HEK293 (cell line): ENCODE data around the gene CYP2D6.

Experiments
- CTCF ChIP-seq: fragments of 450-650 bp; formaldehyde crosslinking; IDR thresholded peaks from 2 replicates; pipeline ENCODE4 v1.5.1; 2016; ENCODE audit warnings: missing biosample characterization, missing genetic modification characterization
- EGR2 ChIP-seq: fragments of 450-650 bp; formaldehyde crosslinking; IDR thresholded peaks from 2 replicates; pipeline ENCODE4 v1.5.1; 2016; ENCODE audit warnings: low read depth, missing biosample characterization, missing genetic modification characterization
- KLF16 ChIP-seq: fragments of 450-650 bp; formaldehyde crosslinking; IDR thresholded peaks from 2 replicates; pipeline ENCODE4 v1.5.1; 2017; ENCODE audit warnings: missing biosample characterization, missing genetic modification characterization
- KLF17 ChIP-seq: fragments of 450-650 bp; formaldehyde crosslinking; IDR thresholded peaks from 2 replicates; pipeline ENCODE4 v1.5.1; 2016; ENCODE audit warnings: missing biosample characterization, missing genetic modification characterization
- KLF8 ChIP-seq: fragments of 450-650 bp; formaldehyde crosslinking; IDR thresholded peaks from 2 replicates; pipeline ENCODE4 v1.5.1; 2016; ENCODE audit warnings: missing biosample characterization, missing genetic modification characterization
- PRDM10 ChIP-seq: fragments of 450-650 bp; formaldehyde crosslinking; IDR thresholded peaks from 2 replicates; pipeline ENCODE4 v1.5.1; 2016; ENCODE audit warnings: missing biosample characterization, missing genetic modification characterization
- RBAK ChIP-seq: fragments of 450-650 bp; formaldehyde crosslinking; IDR thresholded peaks from 2 replicates; pipeline ENCODE4 v1.5.1; 2016; ENCODE audit warnings: missing biosample characterization, missing genetic modification characterization
- SCRT2 ChIP-seq: fragments of 450-650 bp; formaldehyde crosslinking; IDR thresholded peaks from 2 replicates; pipeline ENCODE4 v1.5.1; 2016; ENCODE audit warnings: missing biosample characterization, missing genetic modification characterization
- TCF7L2 ChIP-seq: IDR thresholded peaks from 2 replicates; pipeline ENCODE4 v1.6.1; 2011; ENCODE audit warnings: low read depth, mild to moderate bottlenecking, inconsistent platforms, low read length, moderate library complexity, borderline replicate concordance
- TRIM28 ChIP-seq: IDR thresholded peaks from 2 replicates; pipeline ENCODE4 v1.6.1; 2011; ENCODE audit warnings: low read length, control low read depth, borderline replicate concordance
- YY1 ChIP-seq: fragments of 450-650 bp; formaldehyde crosslinking; IDR thresholded peaks from 2 replicates; pipeline ENCODE4 v1.5.1; 2018; ENCODE audit warnings: missing biosample characterization, missing genetic modification characterization
- YY2 ChIP-seq: fragments of 450-650 bp; formaldehyde crosslinking; IDR thresholded peaks from 2 replicates; pipeline ENCODE4 v1.5.1; 2016; ENCODE audit warnings: missing biosample characterization, missing genetic modification characterization
- ZBTB7A ChIP-seq: fragments of 450-650 bp; formaldehyde crosslinking; IDR thresholded peaks from 2 replicates; pipeline ENCODE4 v1.5.1; 2016; ENCODE audit warnings: low read depth, missing biosample characterization, missing genetic modification characterization
- ZFP37 ChIP-seq: fragments of 450-650 bp; formaldehyde crosslinking; IDR thresholded peaks from 2 replicates; pipeline ENCODE4 v1.5.1; 2016; ENCODE audit warnings: missing biosample characterization, missing genetic modification characterization
- ZIC2 ChIP-seq: fragments of 450-650 bp; formaldehyde crosslinking; IDR thresholded peaks from 2 replicates; pipeline ENCODE4 v1.5.1; 2016; ENCODE audit warnings: missing biosample characterization, missing genetic modification characterization
- ZNF121 ChIP-seq: fragments of 450-650 bp; formaldehyde crosslinking; IDR thresholded peaks from 2 replicates; pipeline ENCODE4 v1.5.1; 2016; ENCODE audit warnings: missing biosample characterization, missing genetic modification characterization
- ZNF132 ChIP-seq: fragments of 450-650 bp; formaldehyde crosslinking; IDR thresholded peaks from 2 replicates; pipeline ENCODE4 v1.5.1; 2017; ENCODE audit warnings: missing biosample characterization, missing genetic modification characterization, borderline replicate concordance
- ZNF140 ChIP-seq: fragments of 450-650 bp; formaldehyde crosslinking; IDR thresholded peaks from 2 replicates; pipeline ENCODE4 v1.5.1; 2016; ENCODE audit warnings: missing biosample characterization, missing genetic modification characterization
- ZNF157 ChIP-seq: fragments of 450-650 bp; formaldehyde crosslinking; IDR thresholded peaks from 2 replicates; pipeline ENCODE4 v1.5.1; 2016; ENCODE audit warnings: missing biosample characterization, missing genetic modification characterization
- ZNF169 ChIP-seq: fragments of 450-650 bp; formaldehyde crosslinking; IDR thresholded peaks from 2 replicates; pipeline ENCODE4 v1.5.1; 2016; ENCODE audit warnings: missing biosample characterization, missing genetic modification characterization
- ZNF174 ChIP-seq: fragments of 450-650 bp; formaldehyde crosslinking; IDR thresholded peaks from 2 replicates; pipeline ENCODE4 v1.5.0; 2017; ENCODE audit warnings: missing biosample characterization, mild to moderate bottlenecking, missing genetic modification characterization
- ZNF184 ChIP-seq: fragments of 450-650 bp; IDR thresholded peaks from 2 replicates; pipeline ENCODE4 v1.5.1; 2018; ENCODE audit warnings: missing biosample characterization, mild to moderate bottlenecking, missing genetic modification characterization
- ZNF2 ChIP-seq: fragments of 450-650 bp; formaldehyde crosslinking; IDR thresholded peaks from 2 replicates; pipeline ENCODE4 v1.5.1; 2016; ENCODE audit warnings: missing biosample characterization, missing genetic modification characterization
- ZNF37A ChIP-seq: fragments of 450-650 bp; IDR thresholded peaks from 2 replicates; pipeline ENCODE4 v1.5.1; 2018; ENCODE audit warnings: missing biosample characterization, missing genetic modification characterization
- ZNF501 ChIP-seq: fragments of 450-650 bp; formaldehyde crosslinking; IDR thresholded peaks from 2 replicates; pipeline ENCODE4 v1.5.1; 2016; ENCODE audit warnings: missing biosample characterization, missing genetic modification characterization
- ZNF514 ChIP-seq: fragments of 450-650 bp; formaldehyde crosslinking; IDR thresholded peaks from 2 replicates; pipeline ENCODE4 v1.5.1; 2016; ENCODE audit warnings: missing biosample characterization, missing genetic modification characterization
- ZNF639 ChIP-seq: fragments of 450-650 bp; formaldehyde crosslinking; IDR thresholded peaks from 2 replicates; pipeline ENCODE4 v1.5.1; 2016; ENCODE audit warnings: missing biosample characterization, missing genetic modification characterization
- ZNF654 ChIP-seq: fragments of 450-650 bp; formaldehyde crosslinking; IDR thresholded peaks from 2 replicates; pipeline ENCODE4 v1.5.1; 2016; ENCODE audit warnings: low read depth, missing biosample characterization, missing genetic modification characterization
- ZNF692 ChIP-seq: fragments of 450-650 bp; formaldehyde crosslinking; IDR thresholded peaks from 2 replicates; pipeline ENCODE4 v1.5.1; 2016; ENCODE audit warnings: missing biosample characterization, missing genetic modification characterization
- ZNF777 ChIP-seq: fragments of 450-650 bp; formaldehyde crosslinking; IDR thresholded peaks from 2 replicates; pipeline ENCODE4 v1.5.1; 2017; ENCODE audit warnings: missing biosample characterization, missing genetic modification characterization, borderline replicate concordance
- ZNF792 ChIP-seq: fragments of 450-650 bp; formaldehyde crosslinking; IDR thresholded peaks from 2 replicates; pipeline ENCODE4 v1.5.1; 2016; ENCODE audit warnings: missing biosample characterization, missing genetic modification characterization

CYP2D6 gene

GRCh38 chr22:42090596-42091454, 39.8 kb downstream of the CYP2D6 start, which contains the start of gene NDUFA6 (continued):
- TF ChIP-seq CTCF (tag by site-specific recombination) (peak; percentile 100), ZNF121 (tag by site-specific recombination) (no peak), ZNF174 (tag by site-specific recombination) (no peak), ZNF2 (peak; percentile 91), KLF8 (tag by site-specific recombination) (peak; percentile 82; the same call in 1 of the 2 replicates), YY2 (tag by site-specific recombination) (peak; percentile 91), ZNF140 (tag by site-specific recombination) (no peak), ZIC2 (tag by site-specific recombination) (peak; percentile 93), TCF7L2 (peak; percentile 43; the same call in 1 of the 2 replicates), YY1 (tag by site-specific recombination) (peak; percentile 79), ZBTB7A (tag by site-specific recombination) (0 out of 2 replicates have a peak, but pooled peaks have one; percentile 64), PRDM10 (tag by site-specific recombination) (peak; percentile 99), ZNF514 (tag by site-specific recombination) (no peak), EGR2 (tag by site-specific recombination) (peak; percentile 33; the same call in 1 of the 2 replicates), RBAK (tag by site-specific recombination) (no peak), KLF17 (peak; percentile 17; the same call in 1 of the 2 replicates), ZNF792 (tag by site-specific recombination) (0 out of 2 replicates have a peak, but pooled peaks have one; percentile 33), SCRT2 (tag by site-specific recombination) (peak; percentile 41; the same call in 1 of the 2 replicates), ZNF157 (tag by site-specific recombination) (no peak), ZNF654 (tag by site-specific recombination) (peak; percentile 60), KLF16 (no peak; the same call in 1 of the 2 replicates), ZNF639 (tag by site-specific recombination) (0 out of 2 replicates have a peak, but pooled peaks have one; percentile 16), ZNF132 (tag by site-specific recombination) (no peak), ZNF692 (tag by site-specific recombination) (0 out of 2 replicates have a peak, but pooled peaks have one; percentile 79), ZNF37A (no peak), ZNF501 (tag by site-specific recombination) (peak; percentile 62; the same call in 1 of the 2 replicates), TRIM28 (peak; percentile 72), ZNF169 (tag by site-specific recombination) (no peak), ZNF777 (tag by site-specific recombination) (0 out of 2 replicates have a peak, but pooled peaks have one; percentile 54), ZFP37 (tag by site-specific recombination) (peak; percentile 21), ZNF184 (peak; percentile 40; the same call in 1 of the 2 replicates)
